RWPE1 (cell line): ENCODE results near the gene SP3.

Experiments used
- CTCF ChIA-PET: fragments of 350-600 bp; sonication (Branson Sonifier 250); formaldehyde crosslinking; extraction: SDS; loops from one replicate; lab custom pipeline; 2021; lab: Yijun Ruan, JAX
- POLR2A ChIA-PET: fragments of 400-600 bp; formaldehyde crosslinking; extraction: SDS; loops from one replicate; lab custom pipeline; 2020; ENCODE audit warnings: antibody characterized with exemption; ENCODE audit not compliant: low non-redundant PET; lab: Yijun Ruan, JAX
- DNase-seq: peaks from one replicate; pipeline ENCODE4 v3.0.0; 2012; ENCODE audit warnings: low spot score
- H3K27ac ChIP-seq: fragments of 450-650 bp; 2 replicates; pipeline ENCODE4 v1.5.1; 2017
- TF ChIP-seq, protein P1 (sequence below): fragments of 450-650 bp; conservative IDR thresholded peaks from 2 replicates; pipeline ENCODE4 v1.5.1; 2017; ENCODE audit warnings: low read depth, mild to moderate bottlenecking

SP3 gene

DNA sequence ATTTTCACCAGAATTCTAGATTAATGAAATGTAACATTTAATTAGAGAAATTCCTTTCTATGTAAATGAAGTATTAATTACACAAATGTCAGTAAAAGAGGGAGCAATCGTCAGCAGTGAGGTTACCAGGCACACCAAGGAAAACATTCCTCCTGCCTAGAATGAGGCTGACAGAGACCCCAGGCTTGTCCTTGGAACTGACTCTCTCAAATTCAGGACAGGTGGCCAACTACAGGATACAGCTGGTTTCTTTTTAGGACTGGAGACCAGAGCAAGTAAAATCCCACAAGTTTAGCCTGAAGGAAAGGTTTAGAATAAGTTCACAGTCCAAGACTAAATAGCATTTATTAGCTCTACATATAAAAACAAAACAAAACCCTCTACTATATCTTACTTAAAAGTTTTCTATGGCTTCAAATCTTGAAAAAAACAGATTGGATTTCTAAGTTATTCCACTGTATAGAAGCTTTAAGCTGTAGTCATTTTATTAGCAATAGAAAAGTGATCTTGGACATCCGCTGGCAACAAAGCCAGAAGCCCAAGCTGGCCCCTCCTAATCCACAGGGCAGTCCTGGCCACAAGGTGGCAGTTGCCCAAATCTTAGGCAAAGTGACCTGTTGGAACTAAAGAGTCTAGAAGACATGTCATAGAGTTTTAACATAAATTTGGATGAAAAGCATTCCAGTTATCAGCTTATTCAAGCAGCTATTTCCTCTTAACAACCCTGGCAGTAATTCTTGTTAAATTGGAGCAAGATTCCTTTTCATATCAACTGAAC lies 81.0 kb downstream of the SP3 start:
- POLR2A ChIA-PET, result interaction anchor here (0.6 kb wide), 1 partner anchor 79 kb away, joined by 3 read pairs; no protein-coding TSS in a partner anchor
- H3K27ac ChIP-seq, result no peak overlapping the region
- TF ChIP-seq, protein P1, sequence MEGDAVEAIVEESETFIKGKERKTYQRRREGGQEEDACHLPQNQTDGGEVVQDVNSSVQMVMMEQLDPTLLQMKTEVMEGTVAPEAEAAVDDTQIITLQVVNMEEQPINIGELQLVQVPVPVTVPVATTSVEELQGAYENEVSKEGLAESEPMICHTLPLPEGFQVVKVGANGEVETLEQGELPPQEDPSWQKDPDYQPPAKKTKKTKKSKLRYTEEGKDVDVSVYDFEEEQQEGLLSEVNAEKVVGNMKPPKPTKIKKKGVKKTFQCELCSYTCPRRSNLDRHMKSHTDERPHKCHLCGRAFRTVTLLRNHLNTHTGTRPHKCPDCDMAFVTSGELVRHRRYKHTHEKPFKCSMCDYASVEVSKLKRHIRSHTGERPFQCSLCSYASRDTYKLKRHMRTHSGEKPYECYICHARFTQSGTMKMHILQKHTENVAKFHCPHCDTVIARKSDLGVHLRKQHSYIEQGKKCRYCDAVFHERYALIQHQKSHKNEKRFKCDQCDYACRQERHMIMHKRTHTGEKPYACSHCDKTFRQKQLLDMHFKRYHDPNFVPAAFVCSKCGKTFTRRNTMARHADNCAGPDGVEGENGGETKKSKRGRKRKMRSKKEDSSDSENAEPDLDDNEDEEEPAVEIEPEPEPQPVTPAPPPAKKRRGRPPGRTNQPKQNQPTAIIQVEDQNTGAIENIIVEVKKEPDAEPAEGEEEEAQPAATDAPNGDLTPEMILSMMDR, result peak; percentile 36
- peak; percentile 42 for DNase-seq
- CTCF ChIA-PET, result interaction anchor here (0.6 to 0.7 kb wide), 3 partner anchors 353 to 949 kb away, joined by 4 to 6 read pairs (median 5); no protein-coding TSS in a partner anchor

DNA sequence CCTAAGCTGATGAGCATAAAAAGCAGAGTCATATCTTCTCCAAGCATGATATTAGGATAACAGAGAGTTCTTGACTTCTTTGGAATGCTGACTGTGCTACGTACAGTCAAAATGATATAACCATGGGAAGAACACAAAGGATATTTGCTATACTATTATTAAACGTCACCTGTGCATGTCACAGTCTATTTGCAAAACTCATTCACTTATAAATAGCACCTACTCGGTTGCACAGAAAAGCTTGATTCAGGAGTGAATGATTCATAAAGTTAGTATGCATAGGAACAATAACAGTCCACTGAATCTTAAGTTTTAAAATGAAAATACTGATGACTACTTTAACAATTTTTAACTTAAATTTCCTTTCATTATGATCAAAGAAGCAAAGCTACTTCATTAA lies 83.3 kb downstream of the SP3 start:
- POLR2A ChIA-PET, result no interaction called here
- no peak for DNase-seq
- CTCF ChIA-PET, result interaction anchor here (0.6 kb wide), 2 partner anchors 580 to 954 kb away, joined by 3 read pairs; no protein-coding TSS in a partner anchor
- H3K27ac ChIP-seq, result no peak overlapping the region
- TF ChIP-seq, protein P1, result no peak

DNA sequence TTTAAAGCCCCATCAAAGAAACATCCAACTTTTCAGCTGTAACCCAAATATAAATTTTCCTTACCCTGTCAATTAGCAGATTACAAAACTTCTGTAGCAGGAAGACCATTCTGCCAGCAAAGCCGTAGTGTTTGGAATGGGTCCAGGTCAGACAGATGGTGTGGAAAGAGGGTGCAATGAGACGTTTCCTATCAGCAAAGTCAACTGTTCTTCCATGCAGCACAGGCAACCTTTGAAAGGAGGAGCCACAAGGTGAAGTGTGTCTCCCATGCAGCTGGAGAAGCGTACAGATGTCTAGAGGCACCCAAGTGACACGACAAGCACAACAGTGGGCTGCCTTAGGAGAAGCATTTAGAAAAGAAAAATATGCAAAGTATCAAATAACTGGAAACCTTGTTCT lies 83.7 kb downstream of the SP3 start:
- no peak for DNase-seq
- H3K27ac ChIP-seq, result no peak overlapping the region
- CTCF ChIA-PET, result interaction anchor here (0.5 kb wide), 1 partner anchor 1793 kb away, joined by 3 read pairs; no protein-coding TSS in a partner anchor
- POLR2A ChIA-PET, result no interaction called here
- TF ChIP-seq, protein P1, result no peak

DNA sequence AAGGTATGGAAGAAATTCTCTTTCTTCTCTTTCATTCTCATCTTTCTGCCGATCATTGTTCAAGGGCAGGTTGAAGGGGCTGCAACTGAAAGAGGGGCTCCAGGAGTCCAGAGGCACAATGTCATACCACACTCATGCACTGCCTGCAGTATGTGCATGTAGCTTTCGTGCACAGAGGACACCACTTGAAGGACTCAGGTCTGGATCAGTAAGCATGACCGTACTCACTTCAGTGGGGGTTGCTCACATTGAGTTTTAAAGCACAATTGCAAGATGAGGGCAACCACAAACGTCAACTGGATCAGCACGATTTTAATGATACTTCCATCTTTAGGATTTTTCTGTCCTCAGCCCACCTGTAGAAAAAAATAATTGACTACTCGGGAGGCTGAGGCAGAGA lies 84.6 kb downstream of the SP3 start:
- DNase-seq, result no peak
- CTCF ChIA-PET, result no interaction called here
- POLR2A ChIA-PET, result no interaction called here
- TF ChIP-seq, protein P1, result no peak
- no peak overlapping the region for H3K27ac ChIP-seq

DNA sequence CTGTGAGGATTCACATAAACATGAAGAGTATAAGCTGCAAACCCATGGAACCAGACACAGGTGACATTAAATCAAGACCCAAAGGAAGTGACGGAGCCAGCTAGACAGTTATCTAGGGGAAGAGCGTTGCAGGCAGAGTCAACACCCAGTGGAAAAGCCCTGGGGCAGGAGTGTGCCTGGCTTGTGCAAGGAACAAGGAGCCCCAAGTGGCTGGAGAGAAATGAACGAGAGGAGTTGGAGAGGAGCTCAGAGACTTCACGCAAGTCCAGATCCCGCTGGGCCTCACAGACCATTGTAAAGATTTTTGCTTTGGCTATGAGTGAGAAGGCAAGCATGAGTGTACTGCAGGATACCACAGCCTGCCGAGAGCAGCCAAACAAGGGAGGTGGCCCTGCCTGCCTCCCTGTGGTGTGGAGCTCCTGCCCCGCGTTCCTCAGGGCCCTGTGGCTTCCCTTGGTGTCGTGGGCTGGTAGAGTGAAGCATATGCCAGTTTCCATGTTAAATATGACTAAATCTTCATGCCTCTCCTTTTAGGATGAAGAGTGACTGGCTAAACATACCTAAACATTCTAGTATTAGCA lies 88.2 kb downstream of the SP3 start:
- H3K27ac ChIP-seq, result no peak overlapping the region
- POLR2A ChIA-PET, result no interaction called here
- TF ChIP-seq, protein P1, result no peak
- no peak for DNase-seq
- CTCF ChIA-PET, result no interaction called here

DNA sequence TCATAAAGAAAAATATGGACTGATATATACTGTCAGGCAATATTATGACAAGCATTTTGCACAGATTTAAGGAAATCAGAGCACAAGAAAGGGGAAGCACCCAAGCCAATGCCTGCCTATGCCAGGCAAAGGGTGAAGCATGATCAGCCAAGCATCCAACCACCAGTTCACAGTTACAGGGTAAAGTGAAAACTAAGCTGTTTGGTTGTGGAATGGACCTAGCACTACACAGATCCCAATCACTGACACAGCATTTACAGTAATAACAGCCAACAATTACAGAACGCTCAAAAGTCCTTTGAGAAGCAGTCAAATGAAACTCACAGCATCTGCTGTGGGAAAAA lies 90.3 kb downstream of the SP3 start:
- TF ChIP-seq, protein P1, result no peak
- POLR2A ChIA-PET, result no interaction called here
- DNase-seq, result no peak
- H3K27ac ChIP-seq, result no peak overlapping the region
- CTCF ChIA-PET, result interaction anchor here (0.8 kb wide), 1 partner anchor 16 kb away, joined by 3 read pairs; no protein-coding TSS in a partner anchor
